ENCODE results near the gene ARF3.

ARF3 gene

DNA sequence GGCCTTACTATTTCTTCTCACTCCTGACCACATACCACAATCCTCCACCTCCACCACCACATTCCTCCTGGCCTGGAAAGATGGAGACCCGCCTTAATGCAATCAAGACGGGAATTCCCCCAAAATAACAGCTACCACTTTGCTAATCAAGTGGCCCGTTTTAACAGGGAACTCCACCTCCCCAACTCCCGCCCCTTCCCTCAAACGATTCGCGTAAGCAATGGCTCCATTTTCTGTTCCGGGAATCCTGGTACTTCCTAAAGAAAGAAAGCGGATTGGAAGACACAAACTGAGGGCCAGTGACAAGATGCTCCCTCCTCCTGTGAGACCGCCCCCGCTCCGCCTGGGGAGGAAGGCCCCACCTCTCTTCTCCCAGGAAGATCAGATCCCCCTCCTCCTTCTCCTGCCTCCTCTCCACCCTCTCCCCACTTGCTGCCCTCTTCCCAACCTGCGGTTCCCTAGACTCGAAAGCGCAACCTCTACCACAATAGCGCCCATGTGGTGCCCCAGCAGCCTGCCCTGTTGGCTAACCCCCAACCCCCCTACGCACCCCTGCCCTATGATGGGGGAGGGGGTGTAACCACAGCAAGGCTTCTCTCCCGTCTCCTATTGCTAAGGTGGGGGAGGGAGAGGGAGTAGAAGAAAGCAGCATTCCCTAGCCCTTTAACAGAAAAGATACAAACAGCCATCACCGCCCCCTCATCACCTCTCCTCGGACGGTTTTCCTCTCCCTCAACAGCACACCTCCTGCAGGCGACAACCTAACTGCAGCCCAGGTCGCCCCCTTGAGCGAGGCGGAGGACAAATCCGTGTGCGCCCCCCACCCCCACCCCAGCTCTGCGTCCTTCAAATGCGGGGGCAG, 777 bp downstream of the ARF3 start:
- FAIRE-seq (no peak), DNase-seq (ENCODE audit: insufficient read length) (no peak)
- no peak for TF ChIP-seq POLR2AphosphoS5 (IDR thresholded peaks at IDR 0.05; ENCODE audit: low read depth, low read length)
- no peak for TF ChIP-seq POLR2A (IDR thresholded peaks at IDR 0.05; ENCODE audit: low read depth, low read length)
- TF ChIP-seq TAF1 (IDR thresholded peaks at IDR 0.05; ENCODE audit: borderline replicate concordance, low read depth, low read length), result no peak

GRCh38 chr12:48954841-48955501, 2.3 kb downstream of the ARF3 start:
- FAIRE-seq (no peak), DNase-seq (ENCODE audit: insufficient read length) (no peak)
- TF ChIP-seq POLR2A (IDR thresholded peaks at IDR 0.05; ENCODE audit: low read depth, low read length) (no peak), POLR2AphosphoS5 (IDR thresholded peaks at IDR 0.05; ENCODE audit: low read depth, low read length) (no peak), TAF1 (IDR thresholded peaks at IDR 0.05; ENCODE audit: borderline replicate concordance, low read depth, low read length) (no peak)

GRCh38 chr12:48954061-48954460, 3.2 kb downstream of the ARF3 start:
- no peak for DNase-seq (ENCODE audit: insufficient read length)
- no peak for TF ChIP-seq POLR2A (IDR thresholded peaks at IDR 0.05; ENCODE audit: low read depth, low read length)
- no peak for TF ChIP-seq POLR2AphosphoS5 (IDR thresholded peaks at IDR 0.05; ENCODE audit: low read depth, low read length)
- TF ChIP-seq TAF1 (IDR thresholded peaks at IDR 0.05; ENCODE audit: borderline replicate concordance, low read depth, low read length), result no peak
- no peak for FAIRE-seq

DNA sequence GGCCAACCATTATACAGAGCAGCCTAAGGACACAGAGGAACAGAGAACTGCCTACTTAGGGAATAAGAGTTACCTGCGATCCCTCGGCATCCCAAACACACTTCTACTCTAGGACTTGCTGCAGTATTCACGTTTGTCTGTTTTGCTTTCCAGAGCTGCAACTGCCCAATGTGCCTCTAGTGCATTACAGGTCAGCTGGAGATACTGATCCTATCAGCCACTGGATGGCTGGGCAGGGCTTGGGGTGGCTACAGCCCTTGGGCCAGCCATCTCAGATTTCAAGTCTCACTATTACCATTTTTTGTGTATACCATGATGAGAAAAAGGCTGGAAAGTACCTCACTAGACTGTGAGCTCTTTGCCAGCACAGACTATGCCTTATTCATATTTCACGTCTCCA, 4.6 kb downstream of the ARF3 start:
- TF ChIP-seq POLR2A (IDR thresholded peaks at IDR 0.05; ENCODE audit: low read depth, low read length), result no peak
- no peak for TF ChIP-seq TAF1 (IDR thresholded peaks at IDR 0.05; ENCODE audit: borderline replicate concordance, low read depth, low read length)
- no peak for TF ChIP-seq POLR2AphosphoS5 (IDR thresholded peaks at IDR 0.05; ENCODE audit: low read depth, low read length)
- DNase-seq (ENCODE audit: insufficient read length) (no peak), FAIRE-seq (no peak)

GRCh38 chr12:48947727-48948126, 9.6 kb downstream of the ARF3 start:
- DNase-seq (ENCODE audit: insufficient read length), result no peak
- TF ChIP-seq POLR2AphosphoS5 (IDR thresholded peaks at IDR 0.05; ENCODE audit: low read depth, low read length) (no peak), TAF1 (IDR thresholded peaks at IDR 0.05; ENCODE audit: borderline replicate concordance, low read depth, low read length) (no peak), POLR2A (IDR thresholded peaks at IDR 0.05; ENCODE audit: low read depth, low read length) (no peak)
- no peak for FAIRE-seq

GRCh38 chr12:48946943-48947342, 10.3 kb downstream of the ARF3 start:
- FAIRE-seq (no peak), DNase-seq (ENCODE audit: insufficient read length) (no peak)
- TF ChIP-seq POLR2A (IDR thresholded peaks at IDR 0.05; ENCODE audit: low read depth, low read length) (no peak), POLR2AphosphoS5 (IDR thresholded peaks at IDR 0.05; ENCODE audit: low read depth, low read length) (no peak), TAF1 (IDR thresholded peaks at IDR 0.05; ENCODE audit: borderline replicate concordance, low read depth, low read length) (no peak)

DNA sequence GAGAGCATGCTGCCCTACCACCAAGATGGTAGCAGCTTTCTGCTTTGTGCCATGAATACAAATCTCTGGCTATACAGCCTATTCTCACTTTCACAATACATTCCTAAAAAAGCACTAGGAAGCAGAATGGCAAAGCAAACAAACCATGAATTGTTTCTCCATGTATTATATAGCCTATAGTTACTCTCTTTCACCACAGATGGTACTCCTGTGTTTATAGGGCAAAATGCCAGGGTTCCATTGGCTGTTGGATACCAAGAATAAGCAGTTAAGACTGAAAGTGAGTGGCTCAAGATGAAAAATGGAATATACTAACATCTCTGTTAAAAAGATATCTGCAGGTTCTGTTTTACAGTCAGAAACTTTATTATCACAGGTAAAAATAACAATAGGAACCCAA, 11.1 kb downstream of the ARF3 start:
- FAIRE-seq (no peak), DNase-seq (ENCODE audit: insufficient read length) (no peak)
- TF ChIP-seq POLR2A (IDR thresholded peaks at IDR 0.05; ENCODE audit: low read depth, low read length) (no peak), TAF1 (IDR thresholded peaks at IDR 0.05; ENCODE audit: borderline replicate concordance, low read depth, low read length) (no peak), POLR2AphosphoS5 (IDR thresholded peaks at IDR 0.05; ENCODE audit: low read depth, low read length) (no peak)

- DNase-seq (ENCODE audit: insufficient read length) (no peak), FAIRE-seq (no peak)
- TF ChIP-seq POLR2AphosphoS5 (IDR thresholded peaks at IDR 0.05; ENCODE audit: low read depth, low read length), result no peak
- no peak for TF ChIP-seq TAF1 (IDR thresholded peaks at IDR 0.05; ENCODE audit: borderline replicate concordance, low read depth, low read length)
- TF ChIP-seq POLR2A (IDR thresholded peaks at IDR 0.05; ENCODE audit: low read depth, low read length), result no peak
These were observed 14.1 kb downstream of the ARF3 start for GRCh38 chr12:48943221-48943620.

- DNase-seq (ENCODE audit: insufficient read length) (no peak), FAIRE-seq (no peak)
- TF ChIP-seq POLR2AphosphoS5 (IDR thresholded peaks at IDR 0.05; ENCODE audit: low read depth, low read length), result no peak
- TF ChIP-seq POLR2A (IDR thresholded peaks at IDR 0.05; ENCODE audit: low read depth, low read length), result no peak
- no peak for TF ChIP-seq TAF1 (IDR thresholded peaks at IDR 0.05; ENCODE audit: borderline replicate concordance, low read depth, low read length)
These were observed 17.1 kb downstream of the ARF3 start for GRCh38 chr12:48940181-48940580.

- TF ChIP-seq POLR2AphosphoS5 (IDR thresholded peaks at IDR 0.05; ENCODE audit: low read depth, low read length), result no peak
- TF ChIP-seq TAF1 (IDR thresholded peaks at IDR 0.05; ENCODE audit: borderline replicate concordance, low read depth, low read length), result no peak
- TF ChIP-seq POLR2A (IDR thresholded peaks at IDR 0.05; ENCODE audit: low read depth, low read length), result no peak
- DNase-seq (ENCODE audit: insufficient read length) (no peak), FAIRE-seq (no peak)
These were observed 18.5 kb downstream of the ARF3 start for GRCh38 chr12:48938805-48939204.

DNA sequence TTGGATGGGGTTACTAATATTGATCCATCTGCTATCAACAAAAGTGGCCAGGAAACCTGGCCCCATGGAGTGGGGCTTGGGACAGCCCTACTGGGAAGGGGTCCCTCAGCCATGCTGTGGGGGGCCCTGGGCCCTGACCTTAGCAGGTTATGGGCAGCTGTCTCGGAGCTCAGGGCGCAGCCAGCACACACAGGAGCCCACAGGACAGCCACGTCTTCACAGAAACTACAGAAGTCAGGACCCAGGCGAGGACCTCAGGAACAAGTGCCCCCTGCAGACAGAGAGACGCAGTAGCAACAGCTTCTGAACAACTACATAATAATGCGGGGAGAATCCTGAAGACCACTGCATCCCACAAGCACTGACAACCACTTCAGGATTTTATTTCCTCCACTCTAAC, 20.1 kb downstream of the ARF3 start:
- FAIRE-seq (no peak), DNase-seq (ENCODE audit: insufficient read length) (no peak)
- TF ChIP-seq TAF1 (IDR thresholded peaks at IDR 0.05; ENCODE audit: borderline replicate concordance, low read depth, low read length) (no peak), POLR2AphosphoS5 (IDR thresholded peaks at IDR 0.05; ENCODE audit: low read depth, low read length) (no peak), POLR2A (IDR thresholded peaks at IDR 0.05; ENCODE audit: low read depth, low read length) (no peak)

Measured in GM12892 (cell line).